ENCODE measurements around the gene SPG11.
"Not testable (repeated sequence)": the region's sequence is repeated elsewhere in the genome, so short reads cannot be mapped to it uniquely, and the experiment has no call there.

- not testable (repeated sequence) for TF ChIP-seq EZH2 (IDR thresholded peaks at IDR 0.05; ENCODE audit: insufficient read depth, poor library complexity, severe bottlenecking); EZH2phosphoT487 (IDR thresholded peaks at IDR 0.05; ENCODE audit: insufficient read depth, low read depth)
Measured at GRCh38 chr15:44560926-44561325, 102.5 kb downstream of the SPG11 start.

Data from GM23248 (cell line).